ENCODE data around the gene CDC42BPA.

Gene CDC42BPA

DNA sequence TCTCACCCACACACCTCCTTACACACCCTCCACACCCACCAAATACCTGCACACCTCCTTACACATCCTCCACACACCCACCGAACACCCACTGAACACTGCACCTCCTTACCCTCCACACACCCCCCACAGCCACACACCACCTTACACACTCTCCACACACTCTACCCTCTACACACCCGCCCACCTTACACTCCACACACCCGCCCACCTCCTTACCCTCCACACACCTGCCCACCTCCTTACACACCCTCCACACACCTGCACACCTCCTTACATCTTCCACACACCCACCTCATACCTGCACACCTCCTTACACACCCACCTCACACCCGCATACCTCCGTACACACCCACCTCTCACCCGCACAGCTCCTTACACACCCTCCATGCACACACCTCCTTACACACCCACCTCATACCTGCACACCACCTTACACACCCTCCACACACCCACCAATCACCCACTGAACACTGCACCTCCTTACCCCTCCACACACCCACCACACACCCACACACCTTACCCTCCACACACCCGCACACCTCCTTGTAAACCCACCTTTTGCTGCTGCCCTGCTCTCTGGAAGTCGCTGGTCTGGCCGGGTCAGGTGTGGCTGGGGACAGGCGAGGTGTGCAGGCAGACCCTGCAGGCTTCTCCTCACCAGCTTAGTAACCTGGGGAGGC lies 339.7 kb downstream of the CDC42BPA start:
- no peak for DNase-seq

DNA sequence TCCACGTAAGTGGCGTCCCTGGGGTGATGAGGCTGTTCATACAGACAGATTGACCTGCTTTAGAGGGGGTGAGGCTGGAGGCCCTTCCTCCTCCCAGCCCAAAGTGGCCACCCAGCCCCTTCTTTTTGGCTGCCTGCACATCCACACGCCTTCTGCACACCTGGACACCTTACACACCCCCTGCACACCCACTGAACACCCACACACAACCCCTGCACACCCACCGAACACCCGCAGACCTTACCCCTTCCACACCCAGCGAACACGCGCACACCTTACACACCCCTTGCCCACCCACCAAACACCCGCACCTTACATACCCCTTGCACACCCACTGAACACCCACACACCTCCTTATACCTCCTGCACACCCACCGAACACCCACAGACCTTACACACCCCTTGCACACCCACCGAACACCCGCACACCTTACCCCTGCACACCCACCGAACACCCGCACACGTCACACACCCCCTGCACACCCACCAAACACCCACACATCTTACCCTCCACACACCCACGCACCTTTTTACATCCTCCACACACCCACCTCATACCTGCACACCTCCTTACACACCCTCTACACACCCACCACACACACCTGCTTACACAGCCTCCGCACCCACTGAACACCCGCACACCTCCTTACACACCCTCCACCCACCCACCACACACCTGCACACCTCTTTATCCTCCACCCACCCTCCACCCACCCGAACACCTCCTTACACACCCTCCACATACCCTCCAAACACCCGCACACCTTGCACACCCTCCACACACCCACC lies 340.5 kb downstream of the CDC42BPA start:
- no peak for DNase-seq

DNA sequence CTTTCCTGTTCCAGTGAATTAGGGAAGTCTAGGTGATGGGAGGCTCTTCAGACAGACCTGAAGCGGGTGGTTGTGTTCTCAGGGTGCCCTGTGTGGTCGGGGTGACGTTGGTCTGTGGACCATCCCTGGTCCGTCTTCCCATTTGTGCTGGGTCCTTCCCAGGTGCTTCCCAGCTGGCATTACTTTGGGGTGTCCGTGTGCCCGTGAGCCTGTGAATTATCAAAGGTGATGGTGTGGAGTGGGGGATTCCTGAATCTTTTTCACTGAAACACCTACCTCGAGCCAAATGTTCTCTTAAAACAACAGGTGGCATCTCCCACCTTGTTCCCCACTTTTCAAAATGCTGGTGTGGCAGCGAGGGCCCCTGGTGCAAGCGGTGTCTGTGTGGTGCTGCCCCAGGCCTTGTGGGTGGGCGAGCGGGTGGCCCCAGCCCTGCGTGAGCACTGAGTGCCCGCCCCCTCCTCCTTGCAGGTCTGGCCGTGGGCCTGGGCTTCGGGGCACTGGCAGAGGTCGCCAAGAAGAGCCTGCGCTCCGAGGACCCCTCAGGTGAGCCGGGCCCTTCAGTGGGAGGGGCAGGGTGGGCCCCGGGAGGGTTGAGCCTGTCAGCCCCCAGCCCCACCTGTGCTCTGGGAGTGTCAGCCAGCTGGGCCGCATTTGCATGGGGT lies 341.2 kb downstream of the CDC42BPA start:
- no peak for DNase-seq

DNA sequence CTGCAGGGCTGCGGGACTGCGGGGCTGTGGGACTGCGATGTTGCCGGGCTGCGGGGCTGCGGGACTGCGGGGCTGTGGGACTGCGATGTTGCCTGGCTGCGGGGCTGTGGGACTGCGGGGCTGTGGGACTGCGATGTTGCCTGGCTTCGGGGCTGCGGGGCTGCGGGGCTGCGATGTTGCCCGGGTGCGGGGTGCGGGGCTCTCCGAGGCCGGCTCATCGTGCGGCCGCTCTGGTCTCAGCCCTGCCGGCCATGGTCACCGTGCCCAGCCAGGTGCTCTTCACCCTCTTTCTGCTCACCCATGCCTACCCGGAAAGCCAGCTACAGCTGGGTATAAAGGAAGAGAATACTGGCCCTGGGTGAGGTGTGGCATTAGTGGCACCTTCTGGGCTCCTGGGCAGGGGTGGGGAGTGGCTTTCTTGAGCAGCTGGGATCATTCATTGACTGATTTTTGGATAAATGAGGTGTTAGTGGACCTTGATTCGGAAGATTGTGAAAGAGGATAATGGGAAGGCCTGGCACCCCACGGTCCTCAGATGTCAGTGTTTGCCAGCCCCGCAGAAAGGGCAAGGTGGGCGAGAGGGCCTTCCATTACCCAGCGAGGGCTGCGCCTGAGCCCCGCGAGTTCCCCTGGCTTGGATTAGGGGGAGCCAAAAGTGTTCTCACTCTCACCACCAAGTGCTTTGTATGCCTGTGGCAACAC lies 341.9 kb downstream of the CDC42BPA start:
- no peak for DNase-seq

GRCh38 chr1:226975259-226976250 lies 342.7 kb downstream of the CDC42BPA start:
- DNase-seq: no peak

- no peak for DNase-seq
Measured at GRCh38 chr1:226974544-226975258, 343.6 kb downstream of the CDC42BPA start.

- no peak for DNase-seq
Measured at GRCh38 chr1:226973898-226974543, 344.3 kb downstream of the CDC42BPA start.

- DNase-seq: no peak
Measured at GRCh38 chr1:226973371-226973897, 344.9 kb downstream of the CDC42BPA start.

- no peak for DNase-seq
Measured at GRCh38 chr1:226972931-226973330, 345.4 kb downstream of the CDC42BPA start.

- no peak for DNase-seq
Measured at GRCh38 chr1:226971765-226972164, 346.5 kb downstream of the CDC42BPA start.

DNA sequence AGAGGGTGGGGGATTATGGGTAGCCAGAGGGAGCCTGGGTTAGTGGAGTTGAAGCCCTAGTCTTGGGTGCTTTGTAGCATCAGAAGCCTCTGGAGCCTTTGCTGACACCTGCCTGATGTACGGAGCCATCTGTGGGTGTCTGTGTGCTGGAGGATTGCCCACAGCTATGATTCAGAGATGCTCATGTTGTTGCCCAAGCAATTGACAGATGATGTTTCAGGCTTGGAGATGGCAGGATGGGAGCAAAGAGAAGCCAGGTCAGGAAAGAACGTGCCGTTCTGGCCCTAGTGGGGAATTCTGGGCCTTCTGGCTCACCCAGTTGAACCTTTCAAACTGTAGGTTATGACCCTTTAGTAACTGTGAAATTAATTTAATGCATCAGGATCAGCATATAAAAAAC lies 350.6 kb downstream of the CDC42BPA start:
- no peak for DNase-seq

DNA sequence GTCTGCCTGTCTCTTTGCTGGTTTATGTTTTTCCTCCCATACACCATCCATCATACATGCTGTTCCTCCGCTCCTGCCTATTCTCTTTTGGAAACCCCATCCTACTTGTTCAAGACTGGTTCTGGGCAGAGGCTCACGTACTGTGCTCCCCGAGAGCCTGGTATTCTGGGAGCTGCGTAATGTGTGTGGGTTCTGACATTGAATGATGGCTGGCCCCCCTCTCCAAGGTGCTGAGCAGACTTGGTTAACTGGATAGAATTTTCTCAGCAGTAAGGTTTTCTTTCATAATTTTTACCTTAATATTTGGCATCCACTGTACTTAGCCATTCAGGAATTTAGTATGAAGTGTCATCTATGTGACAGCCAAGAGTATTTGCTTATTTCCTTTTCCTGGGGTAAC lies 351.6 kb downstream of the CDC42BPA start:
- DNase-seq: no peak

DNA sequence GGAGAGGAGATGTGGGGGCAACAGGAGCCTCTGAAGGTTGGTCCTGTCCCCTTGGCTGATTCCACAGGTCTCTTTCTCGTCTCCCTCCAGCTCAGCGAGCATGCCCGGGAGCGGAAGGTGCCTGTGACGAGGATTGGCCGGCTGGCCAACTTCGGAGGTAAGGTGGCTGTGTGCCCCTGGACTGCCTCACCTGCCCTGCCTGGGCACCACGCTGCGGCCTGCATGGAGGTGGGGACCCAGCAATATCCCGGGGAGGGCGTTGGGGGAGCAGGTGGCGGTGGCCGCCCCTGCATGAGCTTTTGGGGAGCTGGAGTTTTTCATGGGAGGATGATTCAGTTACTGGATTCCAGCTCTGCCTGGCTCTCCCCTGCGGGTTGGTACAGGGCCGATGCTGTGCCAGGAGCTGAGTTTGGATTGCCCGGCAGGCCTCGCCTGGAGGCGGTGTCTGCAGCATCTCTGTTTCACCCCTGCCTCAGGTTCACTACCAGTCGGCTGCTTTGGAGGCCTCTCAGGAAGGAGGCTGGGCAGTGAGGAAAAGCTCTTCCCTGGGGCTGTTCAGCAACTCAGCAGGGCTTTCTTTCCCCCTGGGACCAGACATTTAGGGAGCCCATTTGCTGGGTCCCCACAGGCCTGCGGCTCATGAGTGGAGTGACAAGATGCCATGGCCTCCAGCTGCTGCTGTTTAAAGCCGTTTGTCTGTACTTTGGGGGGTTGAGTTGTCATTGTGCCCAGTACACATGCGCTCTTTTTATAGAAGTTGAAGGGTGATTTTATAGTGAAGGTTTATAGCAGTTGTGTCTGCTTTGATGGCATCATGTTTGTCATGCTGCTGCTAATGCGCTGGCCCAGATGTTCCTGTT lies 352.5 kb downstream of the CDC42BPA start:
- no peak for DNase-seq

GRCh38 chr1:226964611-226965486 lies 353.4 kb downstream of the CDC42BPA start:
- no peak for DNase-seq

- no peak for DNase-seq
Measured at GRCh38 chr1:226964068-226964425, 354.2 kb downstream of the CDC42BPA start.

DNA sequence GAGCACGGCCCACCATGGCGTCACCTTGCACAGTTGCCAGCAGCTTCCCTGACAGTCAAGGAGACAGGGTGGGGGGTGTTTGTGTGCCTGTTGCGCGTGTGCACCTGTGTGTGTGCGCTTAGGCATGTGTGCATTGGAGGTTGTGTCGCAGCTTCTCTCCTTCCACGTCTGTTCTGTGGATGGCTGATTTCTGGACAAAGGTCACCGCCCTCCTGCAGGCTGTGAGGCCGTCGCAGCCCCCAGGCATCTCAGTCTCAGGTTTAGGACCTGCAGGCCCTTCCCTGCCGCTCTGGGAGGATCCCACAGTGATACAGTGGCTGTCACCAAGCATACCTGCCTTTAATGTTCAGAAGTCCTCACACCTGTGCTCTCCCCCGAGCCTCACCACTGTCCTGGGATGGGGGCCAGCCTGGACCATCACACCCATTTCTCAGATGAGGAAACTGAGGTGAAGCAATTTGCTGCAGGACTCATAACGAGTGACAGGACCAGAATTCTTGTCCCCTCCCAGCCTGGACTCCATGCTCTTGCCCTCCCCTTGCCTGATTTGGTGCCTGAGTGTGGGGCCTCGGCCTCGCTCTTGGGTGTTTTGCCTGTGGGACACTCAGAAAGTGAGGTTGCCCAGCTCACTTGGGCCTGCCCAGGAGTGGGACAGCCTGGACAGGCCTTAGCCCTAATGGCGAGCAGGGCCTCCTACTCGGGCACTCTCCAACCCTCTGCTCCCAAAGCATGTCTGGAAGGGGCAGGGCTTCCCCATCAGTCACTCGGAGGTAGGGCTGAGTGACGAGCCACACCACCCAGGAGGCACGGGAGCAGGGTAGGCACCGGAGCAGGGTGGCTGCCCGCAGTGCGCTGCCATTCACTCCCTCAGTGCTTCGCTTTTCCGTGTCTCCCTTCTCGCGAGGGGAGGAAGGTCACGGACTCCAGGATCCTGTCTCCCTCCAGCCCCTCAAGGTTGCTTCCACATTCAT lies 355.6 kb downstream of the CDC42BPA start:
- no peak for DNase-seq

Data from fibroblast of skin of back (primary cell).